Esophagus squamous epithelium (tissue), 5 donors: ENCODE measurements around the gene DCAF5. TPM values are rescaled to one million over a fixed set of nuclear protein-coding genes. Genes with fewer than 3 reads are reported as not detected.

Experiments used
- DNase-seq: peaks from one replicate; lab custom pipeline; 2025; lab: John Stamatoyannopoulos, UW
- H3K27ac ChIP-seq, 4 donors: fragments of 200-600 bp; sonication (generic); one replicate each; pipeline ENCODE4 v1.5.1; 2016 to 2019; ENCODE audit warnings: mild to moderate bottlenecking in 1 of 4
- H3K27me3 ChIP-seq, 4 donors: fragments of 200-600 bp; sonication (generic); 1 replicate in 3 of 4; 2 replicates in 1 of 4; pipeline versions ENCODE4 v1.5.1 to v1.6.0; 2017 to 2021; ENCODE audit warnings: antibody characterized with exemption in 1 of 4
- H3K36me3 ChIP-seq, 3 donors: fragments of 200-600 bp; sonication (generic); one replicate each; pipeline ENCODE4 v1.5.1; 2016 to 2019
- H3K4me1 ChIP-seq, 3 donors: fragments of 200-600 bp; sonication (generic); one replicate each; pipeline ENCODE4 v1.5.1; 2017 to 2019
- H3K4me3 ChIP-seq, 4 donors: fragments of 200-600 bp; sonication (generic); 1 replicate in 3 of 4; 2 replicates in 1 of 4; pipeline ENCODE4 v1.5.1; 2016 to 2019; ENCODE audit warnings: mild to moderate bottlenecking in 2 of 4, moderate library complexity in 1 of 4
- H3K9me3 ChIP-seq, 3 donors: fragments of 200-600 bp; sonication (generic); one replicate each; pipeline ENCODE4 v1.5.1; 2016 to 2019
- POLR2A ChIP-seq, 4 donors: fragments of 450-650 bp; IDR thresholded peaks; one replicate each; pipeline ENCODE4 v1.6.1; 2017; ENCODE audit warnings: antibody characterized with exemption in 4 of 4, mild to moderate bottlenecking in 4 of 4, moderate library complexity in 3 of 4
- WGBS, 2 donors: methylation state at CpG; one replicate each; pipeline ENCODE4 v1.1.5; 2018; 5-methylcytosine and 5-hydroxymethylcytosine counted together
- intact Hi-C: fragments of 100-400 bp; cut with DNase I; formaldehyde crosslinking; loops from one replicate; pipeline ENCODE4 v1.15.0; 2022
- total RNA-seq, 4 donors: library from RNA; depleted of rRNA; stranded (reverse); fragments of >200 nt; gene quantifications; one replicate each; pipeline ENCODE4 v1.1.0, GENCODE V29; 2016
- TF ChIP-seq, protein P1 (sequence below), 6 experiments: fragments of 450-650 bp in 4 of 6; fragments of 200-600 bp in 2 of 6; sonication (generic) in 2 of 6; IDR thresholded peaks; one replicate each; pipeline ENCODE4 v1.5.1; 2016 to 2019; ENCODE audit warnings: antibody characterized with exemption in 6 of 6, mild to moderate bottlenecking in 4 of 6, moderate library complexity in 4 of 6
- donor health status: DM: yes; HTN: yes; CAD: no.

DCAF5 gene
- total RNA-seq, 4 donors from 2014 or later = 12.4 to 34.7 (median 20.9) TPM

GRCh38 chr14:69129264-69129880 is 23.5 kb downstream of the DCAF5 start:
- H3K4me3 ChIP-seq = no peak overlapping the region
- intact Hi-C loops = no loop called here
- H3K9me3 ChIP-seq = no peaks in the 10 kb centered on the region
- H3K27me3 ChIP-seq = no peaks in the 10 kb centered on the region
- no peak for DNase-seq
- TF ChIP-seq, protein P1, sequence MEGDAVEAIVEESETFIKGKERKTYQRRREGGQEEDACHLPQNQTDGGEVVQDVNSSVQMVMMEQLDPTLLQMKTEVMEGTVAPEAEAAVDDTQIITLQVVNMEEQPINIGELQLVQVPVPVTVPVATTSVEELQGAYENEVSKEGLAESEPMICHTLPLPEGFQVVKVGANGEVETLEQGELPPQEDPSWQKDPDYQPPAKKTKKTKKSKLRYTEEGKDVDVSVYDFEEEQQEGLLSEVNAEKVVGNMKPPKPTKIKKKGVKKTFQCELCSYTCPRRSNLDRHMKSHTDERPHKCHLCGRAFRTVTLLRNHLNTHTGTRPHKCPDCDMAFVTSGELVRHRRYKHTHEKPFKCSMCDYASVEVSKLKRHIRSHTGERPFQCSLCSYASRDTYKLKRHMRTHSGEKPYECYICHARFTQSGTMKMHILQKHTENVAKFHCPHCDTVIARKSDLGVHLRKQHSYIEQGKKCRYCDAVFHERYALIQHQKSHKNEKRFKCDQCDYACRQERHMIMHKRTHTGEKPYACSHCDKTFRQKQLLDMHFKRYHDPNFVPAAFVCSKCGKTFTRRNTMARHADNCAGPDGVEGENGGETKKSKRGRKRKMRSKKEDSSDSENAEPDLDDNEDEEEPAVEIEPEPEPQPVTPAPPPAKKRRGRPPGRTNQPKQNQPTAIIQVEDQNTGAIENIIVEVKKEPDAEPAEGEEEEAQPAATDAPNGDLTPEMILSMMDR (IDR thresholded peaks at IDR 0.05) = peak; percentile 83 to 95 (median 92)
- no peak for TF ChIP-seq POLR2A (IDR thresholded peaks at IDR 0.05)
- no peaks in the 10 kb centered on the region for H3K36me3 ChIP-seq
- H3K27ac ChIP-seq = peak overlapping the region in 3 of 4 donors; percentile 51 to 74 (median 69)
- 0 to 7% methylated on average over 5 to 6 of the region's 7 CpGs for WGBS, 2 donors
- peaks cover 10 to 70% (median 28%) of the 10 kb centered on the region in 3 donors for H3K4me1 ChIP-seq

DNA sequence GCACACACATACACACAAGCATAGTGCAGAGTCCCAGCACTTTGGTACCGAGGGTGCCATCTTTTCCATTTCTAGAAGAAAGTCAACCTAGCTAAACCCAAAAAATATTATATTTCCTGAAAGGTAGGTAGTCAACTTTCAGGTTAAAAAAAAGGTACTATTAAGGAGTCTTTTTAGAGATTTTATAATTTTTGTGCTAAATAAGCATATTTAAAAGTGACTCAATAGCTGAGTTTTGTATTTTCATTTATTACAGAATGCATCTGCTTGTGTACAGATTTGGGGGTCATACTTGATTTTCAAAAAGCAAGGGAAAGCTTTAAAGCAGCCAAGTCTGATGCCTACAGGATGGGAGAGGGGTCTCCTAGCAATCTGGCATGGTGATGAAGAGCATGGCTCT is 34.6 kb downstream of the DCAF5 start:
- no peak overlapping the region for H3K4me3 ChIP-seq
- DNase-seq = no peak
- 90 to 92% methylated on average over 1 of the region's 1 CpG for WGBS, 2 donors
- no peak for TF ChIP-seq POLR2A (IDR thresholded peaks at IDR 0.05)
- TF ChIP-seq, protein P1 (IDR thresholded peaks at IDR 0.05) = no peak
- H3K4me1 ChIP-seq = no peaks in the 10 kb centered on the region
- no peak overlapping the region for H3K27ac ChIP-seq
- no peaks in the 10 kb centered on the region for H3K27me3 ChIP-seq
- H3K36me3 ChIP-seq = peaks cover 8 to 88% (median 14%) of the 10 kb centered on the region in 3 donors
- intact Hi-C loops = no loop called here
- H3K9me3 ChIP-seq = no peaks in the 10 kb centered on the region

GRCh38 chr14:69117020-69117767 is 35.7 kb downstream of the DCAF5 start:
- Histone ChIP-seq H3K4me3 (no peak overlapping the region), H3K27ac (no peak overlapping the region), H3K27me3 (no peaks in the 10 kb centered on the region), H3K9me3 (no peaks in the 10 kb centered on the region), H3K4me1 (no peaks in the 10 kb centered on the region), H3K36me3 (peaks cover 8 to 97% (median 14%) of the 10 kb centered on the region in 3 donors)
- DNase-seq = no peak
- TF ChIP-seq, protein P1 (IDR thresholded peaks at IDR 0.05) = no peak
- no peak for TF ChIP-seq POLR2A (IDR thresholded peaks at IDR 0.05)
- intact Hi-C loops = no loop called here
- WGBS, 2 donors = 76 to 79% methylated on average over 6 of the region's 6 CpGs

DNA sequence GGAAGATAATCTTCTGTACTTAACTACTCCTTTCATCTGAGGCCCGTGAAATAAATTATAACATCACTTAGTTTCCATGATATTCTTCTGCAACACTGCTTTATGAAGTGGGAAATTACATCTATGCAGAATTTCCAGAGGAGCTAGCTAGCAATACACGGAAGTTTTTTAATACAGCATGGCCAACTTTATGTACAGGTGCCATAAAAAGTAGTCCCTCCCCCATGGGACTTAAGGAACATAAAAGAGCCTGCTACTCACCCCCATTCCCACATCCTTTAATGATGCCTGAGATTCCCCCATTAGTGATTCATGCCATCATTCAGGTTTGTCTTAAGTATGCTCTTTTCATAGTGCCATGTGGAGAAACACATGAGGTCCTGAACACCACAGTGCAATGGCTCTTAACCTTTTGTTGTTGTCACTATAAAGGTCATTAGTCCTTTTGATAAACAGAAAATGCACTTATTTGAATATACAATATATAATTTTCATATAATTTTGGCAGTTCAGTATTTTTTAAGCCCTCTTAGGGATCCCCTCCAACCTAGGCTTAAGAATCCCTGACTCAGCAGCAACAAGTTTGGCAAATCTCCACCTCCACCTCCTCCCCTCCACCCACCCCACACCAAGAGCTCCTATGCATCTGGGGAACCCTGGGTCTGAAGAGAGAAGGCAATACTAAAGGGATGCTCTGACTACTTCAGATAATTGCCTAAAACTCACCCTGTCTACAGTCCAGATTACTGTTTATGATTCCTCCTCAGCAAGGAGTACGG is 37.3 kb downstream of the DCAF5 start:
- H3K36me3 ChIP-seq = peaks cover 8 to 100% (median 14%) of the 10 kb centered on the region in 3 donors
- intact Hi-C loops = no loop called here
- WGBS, 2 donors = 80 to 83% methylated on average over 3 of the region's 3 CpGs

More for the DNA sequence above, 37.3 kb downstream of the DCAF5 start:
- DNase-seq = no peak
- Histone ChIP-seq H3K27ac (no peak overlapping the region), H3K27me3 (no peaks in the 10 kb centered on the region), H3K9me3 (no peaks in the 10 kb centered on the region), H3K4me1 (no peaks in the 10 kb centered on the region), H3K4me3 (no peak overlapping the region)
- TF ChIP-seq, protein P1 (IDR thresholded peaks at IDR 0.05) = no peak
- no peak for TF ChIP-seq POLR2A (IDR thresholded peaks at IDR 0.05)
